Brain microvascular endothelial cell (primary cell): ENCODE measurements around the gene GDNF.

Experiments
- DNase-seq: peaks from one replicate; pipeline ENCODE4 v3.0.0-alpha.2; 2020
- H3K27ac ChIP-seq: fragments of 250-450 bp; sonication (Bioruptor Pico); 2 replicates; pipeline ENCODE4 v1.5.1; 2020; ENCODE audit warnings: mild to moderate bottlenecking, moderate library complexity
- H3K27me3 ChIP-seq: fragments of 250-450 bp; sonication (Bioruptor Pico); replicated peaks from 2 replicates; pipeline ENCODE4 v1.5.1; 2020; ENCODE audit warnings: mild to moderate bottlenecking
- H3K36me3 ChIP-seq: fragments of 250-450 bp; sonication (Bioruptor Pico); replicated peaks from 2 replicates; pipeline ENCODE4 v1.5.1; 2020; ENCODE audit warnings: mild to moderate bottlenecking
- H3K4me3 ChIP-seq: 2 replicates; pipeline ENCODE4 v1.5.1; 2011; ENCODE audit warnings: low read depth, mild to moderate bottlenecking, control low read depth, low read length, moderate library complexity
- in situ Hi-C: cut with HindIII; loops from 2 replicates; pipeline ENCODE4 v1.10.0; 2017; ENCODE audit warnings: low sequenced_read_pairs, low pct_ligation_motif_present
- TF ChIP-seq, protein P1 (sequence below): IDR thresholded peaks from 2 replicates; pipeline ENCODE4 v1.5.1; 2011; ENCODE audit warnings: low read depth, mild to moderate bottlenecking, moderate library complexity, low read length, control low read depth, inconsistent platforms; ENCODE audit errors: missing control alignments

The GDNF gene

GRCh38 chr5:37825334-37825915 lies 14.4 kb downstream of the GDNF start:
- no peak for DNase-seq
- TF ChIP-seq, protein P1, sequence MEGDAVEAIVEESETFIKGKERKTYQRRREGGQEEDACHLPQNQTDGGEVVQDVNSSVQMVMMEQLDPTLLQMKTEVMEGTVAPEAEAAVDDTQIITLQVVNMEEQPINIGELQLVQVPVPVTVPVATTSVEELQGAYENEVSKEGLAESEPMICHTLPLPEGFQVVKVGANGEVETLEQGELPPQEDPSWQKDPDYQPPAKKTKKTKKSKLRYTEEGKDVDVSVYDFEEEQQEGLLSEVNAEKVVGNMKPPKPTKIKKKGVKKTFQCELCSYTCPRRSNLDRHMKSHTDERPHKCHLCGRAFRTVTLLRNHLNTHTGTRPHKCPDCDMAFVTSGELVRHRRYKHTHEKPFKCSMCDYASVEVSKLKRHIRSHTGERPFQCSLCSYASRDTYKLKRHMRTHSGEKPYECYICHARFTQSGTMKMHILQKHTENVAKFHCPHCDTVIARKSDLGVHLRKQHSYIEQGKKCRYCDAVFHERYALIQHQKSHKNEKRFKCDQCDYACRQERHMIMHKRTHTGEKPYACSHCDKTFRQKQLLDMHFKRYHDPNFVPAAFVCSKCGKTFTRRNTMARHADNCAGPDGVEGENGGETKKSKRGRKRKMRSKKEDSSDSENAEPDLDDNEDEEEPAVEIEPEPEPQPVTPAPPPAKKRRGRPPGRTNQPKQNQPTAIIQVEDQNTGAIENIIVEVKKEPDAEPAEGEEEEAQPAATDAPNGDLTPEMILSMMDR, result no peak
- Histone ChIP-seq H3K27ac (no peak overlapping the region), H3K36me3 (no peaks in the 10 kb centered on the region), H3K4me3 (no peak overlapping the region), H3K27me3 (no peaks in the 10 kb centered on the region)
- in situ Hi-C loops, result loop anchor here (25.0 kb wide), 1 partner anchor 362 kb away; no protein-coding TSS in a partner anchor

DNA sequence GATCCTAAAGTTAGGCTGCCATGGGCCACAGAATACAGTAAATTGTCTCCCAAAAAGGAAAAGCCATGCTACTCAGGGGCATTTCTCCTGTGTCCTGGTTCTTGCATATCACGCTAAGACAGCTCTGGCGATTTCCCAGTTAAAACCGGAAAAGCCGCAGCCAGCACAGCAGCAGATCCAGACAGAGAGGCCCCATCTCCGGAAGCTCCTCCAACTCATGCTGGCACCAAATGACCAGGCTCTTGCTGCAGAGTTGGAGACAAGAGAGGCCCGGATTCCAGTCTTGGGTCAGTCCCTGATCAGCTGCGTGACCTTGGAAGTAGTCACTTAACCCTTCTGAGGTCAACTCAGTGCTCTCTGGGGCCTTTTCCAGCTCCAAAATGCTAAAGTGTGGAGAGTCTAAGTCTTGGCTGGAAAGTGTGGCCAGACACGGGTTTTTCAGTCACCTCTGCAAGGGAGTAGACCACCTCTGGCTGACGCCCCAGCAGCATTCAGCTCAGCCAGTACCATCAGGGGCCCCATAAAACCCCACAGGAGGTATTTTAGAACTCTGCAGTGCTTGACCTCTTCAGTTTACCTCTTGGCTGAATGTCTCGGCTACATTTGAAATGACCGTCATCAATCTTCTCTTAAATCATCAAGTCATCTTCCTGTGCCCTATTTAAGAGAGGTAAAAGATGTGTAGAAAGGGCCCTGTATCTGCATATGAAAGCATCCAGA lies 16.2 kb downstream of the GDNF start:
- H3K27ac ChIP-seq, result no peak overlapping the region
- no peaks in the 10 kb centered on the region for H3K36me3 ChIP-seq
- TF ChIP-seq, protein P1, result no peak
- H3K4me3 ChIP-seq, result no peak overlapping the region
- in situ Hi-C loops, result no loop called here
- no peaks in the 10 kb centered on the region for H3K27me3 ChIP-seq
- no peak for DNase-seq

GRCh38 chr5:37816883-37817282 lies 23.0 kb downstream of the GDNF start:
- DNase-seq, result no peak
- in situ Hi-C loops, result no loop called here
- Histone ChIP-seq H3K27ac (no peak overlapping the region), H3K4me3 (no peak overlapping the region), H3K27me3 (no peaks in the 10 kb centered on the region), H3K36me3 (no peaks in the 10 kb centered on the region)
- TF ChIP-seq, protein P1, result no peak

- in situ Hi-C loops, result no loop called here
- DNase-seq, result no peak
These were observed 23.5 kb downstream of the GDNF start for GRCh38 chr5:37816331-37816730.

DNA sequence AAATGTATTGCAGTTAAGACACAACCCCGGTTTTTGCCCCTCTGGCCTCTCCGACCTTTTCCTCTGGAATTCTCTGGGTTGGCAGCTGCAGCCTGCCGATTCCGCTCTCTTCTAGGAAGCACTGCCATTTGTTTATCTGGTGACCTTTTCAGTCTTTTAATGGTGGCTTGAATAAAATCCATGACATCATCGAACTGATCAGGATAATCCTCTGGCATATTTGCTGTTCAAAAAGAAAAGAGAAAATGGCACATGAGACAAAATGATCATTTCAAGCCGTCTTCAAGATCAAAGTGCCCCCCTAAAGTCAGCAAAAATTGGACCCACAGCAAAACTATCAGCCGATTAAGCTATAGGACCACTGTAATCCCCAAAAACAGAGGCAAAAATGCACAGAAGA lies 23.9 kb downstream of the GDNF start:
- H3K4me3 ChIP-seq, result no peak overlapping the region
- no peaks in the 10 kb centered on the region for H3K27me3 ChIP-seq
- in situ Hi-C loops, result no loop called here
- H3K27ac ChIP-seq, result no peak overlapping the region
- DNase-seq, result no peak
- TF ChIP-seq, protein P1, result no peak
- H3K36me3 ChIP-seq, result no peaks in the 10 kb centered on the region

More at GRCh38 chr5:37816331-37816730, 23.5 kb downstream of the GDNF start:
- no peak overlapping the region for H3K4me3 ChIP-seq
- no peak overlapping the region for H3K27ac ChIP-seq
- H3K27me3 ChIP-seq, result no peaks in the 10 kb centered on the region
- TF ChIP-seq, protein P1, result no peak
- H3K36me3 ChIP-seq, result no peaks in the 10 kb centered on the region
